HG02870 (cell line): ENCODE data around the gene IL24.
"Not testable (repeated sequence)": the region's sequence is repeated elsewhere in the genome, so short reads cannot be mapped to it uniquely, and the experiment has no call there.

ENCODE experiments used
- ATAC-seq: cut with Tn5 transposase; IDR thresholded peaks from one replicate; pipeline ENCODE4 v1.9.1; 2021; ENCODE audit warnings: mild to moderate bottlenecking, moderate library complexity; ENCODE audit not compliant: unreplicated experiment

Gene IL24

GRCh38 chr1:206923961-206924557 lies 26.8 kb downstream of the IL24 start:
- not testable (repeated sequence) for ATAC-seq

GRCh38 chr1:206924592-206925105 lies 27.4 kb downstream of the IL24 start:
- peak; percentile 26 for ATAC-seq

- peak; percentile 49 for ATAC-seq
Measured at GRCh38 chr1:206925106-206925736, 28.0 kb downstream of the IL24 start.

- no peak for ATAC-seq
Measured at GRCh38 chr1:206926286-206926685, 29.0 kb downstream of the IL24 start.

GRCh38 chr1:206929524-206929923 lies 32.3 kb downstream of the IL24 start:
- no peak for ATAC-seq

GRCh38 chr1:206930210-206930798 lies 33.1 kb downstream of the IL24 start:
- peak; percentile 77 for ATAC-seq

GRCh38 chr1:206931709-206932108 lies 34.5 kb downstream of the IL24 start:
- ATAC-seq, result no peak

GRCh38 chr1:206932177-206932576 lies 34.9 kb downstream of the IL24 start:
- no peak for ATAC-seq

- no peak for ATAC-seq
Measured at GRCh38 chr1:206933333-206933945, 36.2 kb downstream of the IL24 start.

GRCh38 chr1:206935491-206936067 lies 38.3 kb downstream of the IL24 start:
- ATAC-seq, result no peak

- no peak for ATAC-seq
Measured at GRCh38 chr1:206937425-206937824, 40.2 kb downstream of the IL24 start.

- ATAC-seq, result no peak
Measured at GRCh38 chr1:206939131-206939530, 41.9 kb downstream of the IL24 start.

GRCh38 chr1:206939841-206940587 lies 42.8 kb downstream of the IL24 start:
- ATAC-seq, result no peak

- ATAC-seq, result no peak
Measured at GRCh38 chr1:206940588-206940936, 43.3 kb downstream of the IL24 start.

- no peak for ATAC-seq
Measured at GRCh38 chr1:206941766-206942418, 44.6 kb downstream of the IL24 start.

- no peak for ATAC-seq
Measured at GRCh38 chr1:206944703-206945102, 47.5 kb downstream of the IL24 start.

- no peak for ATAC-seq
Measured at GRCh38 chr1:206945779-206946178, 48.5 kb downstream of the IL24 start.

GRCh38 chr1:206946261-206946660 lies 49.0 kb downstream of the IL24 start, which contains the start of gene PIGR:
Gene PIGR (minus strand): TSS chr1:206946466. CDS start chr1:206940531, 5,935 bp downstream.
- ATAC-seq, result no peak

- no peak for ATAC-seq
Measured at GRCh38 chr1:206947255-206947654, 50.0 kb downstream of the IL24 start.

GRCh38 chr1:206949208-206949607 lies 52.0 kb downstream of the IL24 start:
- ATAC-seq, result no peak
